H1 (cell line): ENCODE data around the gene DAP.
"Not testable (repeated sequence)": the region's sequence is repeated elsewhere in the genome, so short reads cannot be mapped to it uniquely, and the experiment has no call there.

Source experiments
- CTCF ChIP-seq, 3 experiments: IDR thresholded peaks; 1 replicate in 2 of 3; 2 replicates in 1 of 3; pipeline versions ENCODE4 v1.5.1 to v1.6.1; 2011; ENCODE audit warnings: low read length in 3 of 3, mild to moderate bottlenecking in 3 of 3, inconsistent platforms in 2 of 3, low read depth in 1 of 3, moderate library complexity in 1 of 3; ENCODE audit not compliant: insufficient read depth in 1 of 3; ENCODE audit errors: control extremely low read depth in 1 of 3
- JUND ChIP-seq: IDR thresholded peaks from 2 replicates; pipeline ENCODE4 v1.6.1; 2011; ENCODE audit warnings: mild to moderate bottlenecking, improper control_type of control experiment, low read length
- MAFK ChIP-seq: IDR thresholded peaks from 2 replicates; pipeline ENCODE4 v1.6.1; 2012; ENCODE audit warnings: low read depth, mild to moderate bottlenecking, improper control_type of control experiment, low read length
- NRF1 ChIP-seq: IDR thresholded peaks from 2 replicates; pipeline ENCODE4 v1.6.1; 2011; ENCODE audit warnings: mild to moderate bottlenecking, low read depth, low read length, improper control_type of control experiment
- PHF8 ChIP-seq: fragments of 200-600 bp; sonication (generic); conservative IDR thresholded peaks from 2 replicates; pipeline ENCODE4 v1.7.1; 2012; ENCODE audit warnings: low read depth, mild to moderate bottlenecking, inconsistent platforms, low read length, moderate library complexity
- POLR2A ChIP-seq, 2 experiments: IDR thresholded peaks; 1 replicate in 1 of 2; 2 replicates in 1 of 2; pipeline ENCODE4 v1.6.1; 2011; ENCODE audit warnings: low read depth in 2 of 2, low read length in 2 of 2, mild to moderate bottlenecking in 2 of 2; ENCODE audit errors: control extremely low read depth in 1 of 2
- POLR2AphosphoS5 ChIP-seq: IDR thresholded peaks from 2 replicates; pipeline ENCODE4 v1.6.1; 2011; ENCODE audit warnings: low read depth, low read length
- RAD21 ChIP-seq, 2 experiments: IDR thresholded peaks in 1 of 2; conservative IDR thresholded peaks in 1 of 2; 2 replicates each; pipeline ENCODE4 v1.6.1; 2011; ENCODE audit warnings: low read depth in 2 of 2, low read length in 2 of 2, improper control_type of control experiment in 1 of 2, inconsistent platforms in 1 of 2, mild to moderate bottlenecking in 1 of 2, moderate library complexity in 1 of 2
- RFX5 ChIP-seq: IDR thresholded peaks from 2 replicates; pipeline ENCODE4 v1.6.1; 2011; ENCODE audit warnings: low read depth, low read length, improper control_type of control experiment, borderline replicate concordance
- SP2 ChIP-seq: IDR thresholded peaks from 2 replicates; pipeline ENCODE4 v1.6.1; 2012; ENCODE audit warnings: mild to moderate bottlenecking, low read length, inconsistent platforms
- SUZ12 ChIP-seq: fragments of 200-600 bp; sonication (generic); IDR thresholded peaks from 2 replicates; pipeline ENCODE4 v1.6.1; 2012; ENCODE audit warnings: mild to moderate bottlenecking, inconsistent platforms, low read length, moderate library complexity, mixed read lengths
- TCF12 ChIP-seq: IDR thresholded peaks from 2 replicates; pipeline ENCODE4 v1.6.1; 2011; ENCODE audit warnings: low read depth, mild to moderate bottlenecking, low read length
- USF2 ChIP-seq: IDR thresholded peaks from 2 replicates; pipeline ENCODE4 v1.6.1; 2011; ENCODE audit warnings: low read length, improper control_type of control experiment
- TF ChIP-seq, protein P1 (sequence below): IDR thresholded peaks from 2 replicates; pipeline ENCODE4 v1.6.1; 2012; ENCODE audit warnings: inconsistent platforms

DNA sequence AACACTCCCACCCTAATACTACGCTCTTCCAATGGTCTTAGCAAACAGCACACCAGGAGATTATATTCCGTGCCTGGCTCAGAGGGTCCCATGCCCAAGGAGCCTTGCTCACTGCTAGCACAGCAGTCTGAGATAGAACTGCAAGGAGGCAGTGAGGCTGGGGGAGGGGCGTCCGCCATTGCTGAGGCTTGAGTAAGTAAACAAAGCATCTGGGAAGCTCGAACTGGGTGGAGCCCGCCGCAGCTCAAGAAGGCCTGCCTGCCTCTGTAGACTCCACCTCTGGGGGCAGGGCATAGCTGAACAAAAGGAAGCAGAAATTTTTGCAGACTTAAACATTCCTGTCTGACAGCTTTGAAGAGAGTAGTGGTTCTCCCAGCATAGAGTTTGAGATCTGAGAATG, 19.2 kb upstream of the DAP start:
- not testable (repeated sequence) for TF ChIP-seq SP2; POLR2AphosphoS5; CTCF (IDR thresholded peaks at IDR 0.05; ENCODE audit: control extremely low read depth in 1 of 3, insufficient read depth in 1 of 3, low read depth in 1 of 3, low read length in 3 of 3); NRF1; USF2; RAD21 (IDR thresholded peaks at IDR 0.05 in 1 of 2, conservative IDR thresholded peaks at IDR 0.05 in 1 of 2; ENCODE audit: low read depth in 2 of 2, low read length in 2 of 2); RFX5; TCF12; SUZ12; PHF8; POLR2A (IDR thresholded peaks at IDR 0.05; ENCODE audit: control extremely low read depth in 1 of 2, low read depth in 2 of 2, low read length in 2 of 2); MAFK; JUND
- TF ChIP-seq, protein P1, sequence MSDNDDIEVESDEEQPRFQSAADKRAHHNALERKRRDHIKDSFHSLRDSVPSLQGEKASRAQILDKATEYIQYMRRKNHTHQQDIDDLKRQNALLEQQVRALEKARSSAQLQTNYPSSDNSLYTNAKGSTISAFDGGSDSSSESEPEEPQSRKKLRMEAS = not testable (repeated sequence)
